B cell (primary cell): Measurements from ENCODE around the gene ZNRF2.

ENCODE experiments used
- CTCF ChIP-seq: fragments of 200-600 bp; IDR thresholded peaks from one replicate; pipeline ENCODE4 v1.8.0; 2022; ENCODE audit warnings: antibody characterized with exemption, mild to moderate bottlenecking
- EZH2 ChIP-seq: IDR thresholded peaks from 2 replicates; pipeline ENCODE4 v1.6.1; 2012; ENCODE audit warnings: borderline replicate concordance, low read depth, mild to moderate bottlenecking, moderate library complexity, low read length; ENCODE audit not compliant: insufficient read depth, poor library complexity, severe bottlenecking

- no peak for TF ChIP-seq CTCF
- TF ChIP-seq EZH2: no peak
Measured at GRCh38 chr7:30380294-30380693, 95.9 kb downstream of the ZNRF2 start.
